Measurements from ENCODE around the gene FAM177A1. TPM values are rescaled to one million over a fixed set of nuclear protein-coding genes. Genes with fewer than 3 reads are reported as not detected.

The FAM177A1 gene
- polyA plus RNA-seq, 2 of the 4 experiments (the other 2 are of a cell fraction) = 76.9 to 102 TPM

- TF ChIP-seq FOSL2 (IDR thresholded peaks at IDR 0.05) = no peak
- TF ChIP-seq FOSL2 (CRISPR knock-in tag; IDR thresholded peaks at IDR 0.05) = no peak
- no peak for TF ChIP-seq PBX3 (IDR thresholded peaks at IDR 0.05)
- no peak for TF ChIP-seq KDM5A (IDR thresholded peaks at IDR 0.05)
- peak; percentile 22 to 77; a peak in 3 of 4 replicates for TF ChIP-seq CEBPB (IDR thresholded peaks at IDR 0.05)
- TF ChIP-seq RARB (CRISPR knock-in tag; IDR thresholded peaks at IDR 0.05) = no peak
- TF ChIP-seq JUNB (IDR thresholded peaks at IDR 0.05) = no peak
- no peak for TF ChIP-seq FOXS1 (CRISPR knock-in tag; IDR thresholded peaks at IDR 0.05)
- TF ChIP-seq CHD4 (IDR thresholded peaks at IDR 0.05; ENCODE audit: borderline replicate concordance) = no peak
- TF ChIP-seq RNF2 (IDR thresholded peaks at IDR 0.05; ENCODE audit: borderline replicate concordance, low read depth) = no peak
- TF ChIP-seq HEYL (CRISPR knock-in tag; IDR thresholded peaks at IDR 0.05) = 0 out of 2 replicates have a peak, but pooled peaks have one; percentile 32
- peak; percentile 12; the same call in 1 of the 2 replicates for TF ChIP-seq HOXA7 (CRISPR knock-in tag; IDR thresholded peaks at IDR 0.05)
- POLR2A ChIA-PET = interaction anchor here (0.5 to 3.0 kb wide), 17 partner anchors 8 to 407 kb away, joined by 3 to 36 read pairs (median 5); partner anchors contain the start of genes BAZ1A, NFKBIA, PPP2R3C and PRORP
- 19% methylated on average over 8 of the region's 8 CpGs for WGBS (ENCODE audit: missing lambda C conversion rate)
- ATAC-seq (0 out of 6 replicates have a peak, but pooled peaks of 1 of the 2 experiments have one; percentile 1), DNase-seq (ENCODE audit: low read depth in 1 of 2, low spot score in 1 of 2) (no peak), FAIRE-seq (no peak)
- Histone ChIP-seq H3K9me3 (no peaks in the 10 kb centered on the region), H3K4me3 (peak overlapping the region; percentile 59), H3K4me2 (peak overlapping the region; percentile 75), H3K4me1 (peaks cover 32% of the 10 kb centered on the region), H3K27ac (peak overlapping the region; percentile 83 to 87)
- CTCF ChIA-PET = interaction anchor here (0.6 to 1.5 kb wide), 5 partner anchors 8 to 428 kb away, joined by 3 to 4 read pairs (median 4); partner anchors contain the start of gene PPP2R3C
These were observed 904 bp upstream of the FAM177A1 start for GRCh38 chr14:35044939-35045797.

- POLR2A ChIA-PET = interaction anchor here (0.5 to 3.0 kb wide), 17 partner anchors 9 to 408 kb away, joined by 3 to 36 read pairs (median 5); partner anchors contain the start of genes BAZ1A, NFKBIA, PPP2R3C and PRORP
- peak in 1 of 2 experiments; percentile 31 for DNase-seq (ENCODE audit: low read depth in 1 of 2, low spot score in 1 of 2)
These were observed 349 bp upstream of the FAM177A1 start for GRCh38 chr14:35045798-35046047.

More at GRCh38 chr14:35045798-35046047, 349 bp upstream of the FAM177A1 start:
- FAIRE-seq (no peak), ATAC-seq (no peak)
- WGBS (ENCODE audit: missing lambda C conversion rate) = 2% methylated on average over 6 of the region's 6 CpGs
- peak overlapping the region; percentile 83 to 87 for H3K27ac ChIP-seq
- H3K9me3 ChIP-seq = no peaks in the 10 kb centered on the region
- peaks cover 37% of the 10 kb centered on the region for H3K4me1 ChIP-seq
- CTCF ChIA-PET = interaction anchor here (0.6 to 1.5 kb wide), 6 partner anchors 8 to 350 kb away, joined by 3 to 4 read pairs (median 4); partner anchors contain the start of gene PPP2R3C
- peak overlapping the region; percentile 59 for H3K4me3 ChIP-seq
- peak overlapping the region; percentile 75 for H3K4me2 ChIP-seq
- no peak for TF ChIP-seq NR3C1 (IDR thresholded peaks at IDR 0.05)
- 0 out of 2 replicates have a peak, but pooled peaks have one; percentile 25 for TF ChIP-seq HMGXB4 (CRISPR knock-in tag; IDR thresholded peaks at IDR 0.05; ENCODE audit: borderline replicate concordance)
- TF ChIP-seq SREBF2 (IDR thresholded peaks at IDR 0.05) = no peak
- TF ChIP-seq, protein P1, sequence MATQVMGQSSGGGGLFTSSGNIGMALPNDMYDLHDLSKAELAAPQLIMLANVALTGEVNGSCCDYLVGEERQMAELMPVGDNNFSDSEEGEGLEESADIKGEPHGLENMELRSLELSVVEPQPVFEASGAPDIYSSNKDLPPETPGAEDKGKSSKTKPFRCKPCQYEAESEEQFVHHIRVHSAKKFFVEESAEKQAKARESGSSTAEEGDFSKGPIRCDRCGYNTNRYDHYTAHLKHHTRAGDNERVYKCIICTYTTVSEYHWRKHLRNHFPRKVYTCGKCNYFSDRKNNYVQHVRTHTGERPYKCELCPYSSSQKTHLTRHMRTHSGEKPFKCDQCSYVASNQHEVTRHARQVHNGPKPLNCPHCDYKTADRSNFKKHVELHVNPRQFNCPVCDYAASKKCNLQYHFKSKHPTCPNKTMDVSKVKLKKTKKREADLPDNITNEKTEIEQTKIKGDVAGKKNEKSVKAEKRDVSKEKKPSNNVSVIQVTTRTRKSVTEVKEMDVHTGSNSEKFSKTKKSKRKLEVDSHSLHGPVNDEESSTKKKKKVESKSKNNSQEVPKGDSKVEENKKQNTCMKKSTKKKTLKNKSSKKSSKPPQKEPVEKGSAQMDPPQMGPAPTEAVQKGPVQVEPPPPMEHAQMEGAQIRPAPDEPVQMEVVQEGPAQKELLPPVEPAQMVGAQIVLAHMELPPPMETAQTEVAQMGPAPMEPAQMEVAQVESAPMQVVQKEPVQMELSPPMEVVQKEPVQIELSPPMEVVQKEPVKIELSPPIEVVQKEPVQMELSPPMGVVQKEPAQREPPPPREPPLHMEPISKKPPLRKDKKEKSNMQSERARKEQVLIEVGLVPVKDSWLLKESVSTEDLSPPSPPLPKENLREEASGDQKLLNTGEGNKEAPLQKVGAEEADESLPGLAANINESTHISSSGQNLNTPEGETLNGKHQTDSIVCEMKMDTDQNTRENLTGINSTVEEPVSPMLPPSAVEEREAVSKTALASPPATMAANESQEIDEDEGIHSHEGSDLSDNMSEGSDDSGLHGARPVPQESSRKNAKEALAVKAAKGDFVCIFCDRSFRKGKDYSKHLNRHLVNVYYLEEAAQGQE (IDR thresholded peaks at IDR 0.05) = no peak
- peak; percentile 53; the same call in 1 of the 2 replicates for TF ChIP-seq PHF8 (IDR thresholded peaks at IDR 0.05; ENCODE audit: borderline replicate concordance, low read depth)
- TF ChIP-seq TP53 (CRISPR knock-in tag; IDR thresholded peaks at IDR 0.05) = peak; percentile 84
